CD4-positive, alpha-beta memory T cell (primary cell): ENCODE data around the gene FLT3LG. TPM values are rescaled to one million over a fixed set of nuclear protein-coding genes. Genes with fewer than 3 reads are reported as not detected.

Experiments
- CTCF ChIA-PET: fragments of 350-600 bp; sonication (Branson Sonifier 250); formaldehyde crosslinking; loops from one replicate; lab custom pipeline; 2021; ENCODE audit warnings: inconsistent platforms; ENCODE audit not compliant: partially characterized antibody; lab: Charles Lee
- POLR2A ChIA-PET: fragments of 350-600 bp; sonication (Branson Sonifier 250); formaldehyde crosslinking; loops from one replicate; lab custom pipeline; 2021; ENCODE audit not compliant: partially characterized antibody; lab: Charles Lee
- DNase-seq, 5 donors: peaks; one replicate each; pipeline versions ENCODE4 v3.0.0 to v3.0.0-alpha.2; 2020 to 2022; ENCODE audit warnings: mixed read lengths in 1 of 5
- H3K27ac ChIP-seq: one replicate; pipeline ENCODE4 v1.7.0; 2013; ENCODE audit warnings: low read depth, low read length
- H3K27me3 ChIP-seq: 2 replicates; pipeline ENCODE4 v1.7.0; 2013; ENCODE audit warnings: mild to moderate bottlenecking, low read length, moderate library complexity; ENCODE audit not compliant: insufficient read depth
- H3K36me3 ChIP-seq: 2 replicates; pipeline ENCODE4 v1.7.0; 2013; ENCODE audit warnings: mild to moderate bottlenecking, low read length, moderate library complexity; ENCODE audit not compliant: insufficient read depth
- H3K4me1 ChIP-seq: 2 replicates; pipeline ENCODE4 v1.7.0; 2013; ENCODE audit warnings: mild to moderate bottlenecking, low read length, moderate library complexity; ENCODE audit not compliant: insufficient read depth
- H3K4me3 ChIP-seq, 2 donors: one replicate each; pipeline ENCODE4 v1.7.0; 2013; ENCODE audit warnings: low read length in 2 of 2, mild to moderate bottlenecking in 1 of 2
- H3K9me3 ChIP-seq, 2 donors: one replicate each; pipeline ENCODE4 v1.7.0; 2013; ENCODE audit warnings: low read length in 2 of 2, control low read depth in 1 of 2; ENCODE audit not compliant: control insufficient read depth in 1 of 2
- H3K27ac Mint-ChIP-seq, 7 donors: one replicate each; pipeline ENCODE4 v1.8.0; 2020 to 2021; ENCODE audit warnings: mixed read lengths in 7 of 7, mild to moderate bottlenecking in 6 of 7, inconsistent platforms in 3 of 7, moderate library complexity in 3 of 7
- H3K27me3 Mint-ChIP-seq, 2 donors: one replicate each; pipeline ENCODE4 v1.8.0; 2020 to 2021; ENCODE audit warnings: mixed read lengths in 2 of 2
- H3K36me3 Mint-ChIP-seq, 2 donors: one replicate each; pipeline ENCODE4 v1.8.0; 2020 to 2021; ENCODE audit warnings: mixed read lengths in 2 of 2, inconsistent platforms in 1 of 2, mild to moderate bottlenecking in 1 of 2
- H3K4me1 Mint-ChIP-seq, 4 donors: one replicate each; pipeline ENCODE4 v1.8.0; 2020 to 2021; ENCODE audit warnings: mixed read lengths in 4 of 4, mild to moderate bottlenecking in 1 of 4
- H3K4me3 Mint-ChIP-seq, 8 donors: one replicate each; pipeline ENCODE4 v1.8.0; 2020 to 2021; ENCODE audit warnings: mixed read lengths in 8 of 8, mild to moderate bottlenecking in 7 of 8, moderate library complexity in 6 of 8, inconsistent platforms in 3 of 8
- H3K9me3 Mint-ChIP-seq, 8 donors: one replicate each; pipeline ENCODE4 v1.8.0; 2020 to 2021; ENCODE audit warnings: mixed read lengths in 8 of 8, mild to moderate bottlenecking in 5 of 8, inconsistent platforms in 3 of 8, moderate library complexity in 1 of 8
- intact Hi-C: fragments of 100-400 bp; cut with micrococcal nuclease; formaldehyde crosslinking; loops from one replicate; pipeline ENCODE4 v1.15.1; 2023
- polyA plus RNA-seq, 2 donors: library from polyadenylated mRNA; unstranded; fragments of 300-500 nt; fragmentation: Illumina TruSeq; gene quantifications; one replicate each; pipeline ENCODE4 v1.2.3, GENCODE V29; 2021
- total RNA-seq, 2 experiments: library from RNA; stranded (reverse); gene quantifications; one replicate each; pipeline ENCODE4 v1.2.3, GENCODE V29; 2021

Gene FLT3LG
- total and polyA plus RNA-seq, 4 experiments from 2014 or later, result 114 to 252 (median 130) TPM

DNA sequence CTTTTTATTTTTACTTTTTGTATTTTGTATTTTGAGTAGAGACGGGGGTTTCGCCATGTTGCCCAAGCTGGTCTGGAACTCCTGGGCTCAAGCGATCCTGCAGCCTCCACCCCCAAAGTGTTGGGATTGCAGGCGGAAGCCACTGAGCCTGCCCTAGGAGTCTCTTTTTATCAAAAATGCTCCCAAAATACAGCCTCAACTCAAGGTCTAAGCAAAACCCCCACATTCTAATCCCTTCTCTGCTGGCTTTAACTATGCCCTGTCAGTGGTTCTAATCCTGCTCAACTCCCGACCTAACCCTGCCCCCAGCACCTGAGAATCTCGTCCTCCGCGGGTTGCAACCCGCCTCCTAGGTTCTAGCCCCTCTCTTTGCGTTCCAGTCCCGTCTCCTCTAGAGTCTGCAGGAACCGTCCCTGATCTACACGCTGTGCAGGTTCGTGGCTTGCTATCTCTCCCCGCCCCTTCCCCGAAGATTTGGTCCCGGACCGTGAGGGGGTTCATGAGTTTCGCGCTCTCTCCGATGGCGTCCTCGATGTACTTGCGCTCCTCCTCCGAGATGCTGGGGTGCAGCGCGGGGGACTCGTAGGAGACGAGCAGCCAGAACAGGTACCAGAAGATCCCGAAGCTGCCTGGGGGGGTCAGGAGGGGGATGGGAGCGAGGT is 40.6 kb upstream of the FLT3LG start:
- peaks cover 0 to 5% (median 0%) of the 10 kb centered on the region in 8 donors for H3K9me3 Mint-ChIP-seq
- Histone ChIP-seq H3K9me3 (no peaks in the 10 kb centered on the region), H3K36me3 (no peaks in the 10 kb centered on the region), H3K4me1 (peaks cover 32% of the 10 kb centered on the region), H3K4me3 (no peak overlapping the region), H3K27ac (no peak overlapping the region), H3K27me3 (peaks cover 57% of the 10 kb centered on the region)
- peak overlapping the region in 2 of 7 donors; percentile 48 to 55 for H3K27ac Mint-ChIP-seq
- intact Hi-C loops, result no loop called here
- DNase-seq, result no peak
- peak overlapping the region in 6 of 8 donors; percentile 2 to 75 (median 35) for H3K4me3 Mint-ChIP-seq
- peaks cover 2 to 8% of the 10 kb centered on the region in 2 donors for H3K36me3 Mint-ChIP-seq
- POLR2A ChIA-PET, result no interaction called here
- peaks cover 67 to 70% of the 10 kb centered on the region in 2 donors for H3K27me3 Mint-ChIP-seq
- H3K4me1 Mint-ChIP-seq, result peaks cover 18 to 59% (median 31%) of the 10 kb centered on the region in 4 donors
- CTCF ChIA-PET, result interaction anchor here (0.7 to 2.0 kb wide), 2 partner anchors 19 to 41 kb away, joined by 3 to 9 read pairs; no protein-coding TSS in a partner anchor

DNA sequence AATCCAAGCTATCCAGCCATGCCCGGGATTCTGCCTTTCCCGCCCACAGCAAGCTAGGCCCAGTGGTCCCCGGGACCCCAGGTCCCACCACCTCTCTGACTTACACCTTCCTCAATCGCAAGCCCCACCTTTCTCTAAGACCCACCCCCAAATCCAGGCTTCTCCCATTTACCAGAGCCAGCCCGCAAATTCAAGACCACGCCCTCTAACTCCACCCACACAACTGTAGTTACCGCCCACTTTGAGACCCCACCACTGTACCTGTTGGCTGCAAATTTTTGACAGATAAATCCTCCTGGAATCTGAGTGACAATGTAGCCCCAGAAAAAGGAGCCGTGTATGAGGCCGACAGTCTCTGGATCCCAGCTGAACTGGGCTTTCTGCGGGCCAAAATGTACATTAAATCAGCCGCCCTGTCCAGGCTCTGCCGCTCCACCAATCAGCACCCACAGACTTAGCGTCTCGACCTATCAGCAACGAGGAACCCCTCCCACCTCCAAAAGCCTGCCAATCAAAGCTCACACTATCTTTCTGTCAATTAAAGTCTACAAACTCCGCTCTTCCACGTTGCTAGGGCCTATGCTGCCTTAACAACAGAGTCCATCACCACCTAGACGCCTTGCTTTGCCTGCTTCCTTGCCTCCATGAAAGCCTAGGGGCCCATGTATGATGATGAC is 39.0 kb upstream of the FLT3LG start:
- Mint-ChIP-seq H3K9me3 (peaks cover 0 to 5% (median 0%) of the 10 kb centered on the region in 8 donors), H3K36me3 (peaks cover 2 to 3% of the 10 kb centered on the region in 2 donors), H3K27me3 (peaks cover 72 to 73% of the 10 kb centered on the region in 2 donors), H3K4me1 (peaks cover 15 to 51% (median 26%) of the 10 kb centered on the region in 4 donors), H3K4me3 (peak overlapping the region in 1 of 8 donors; percentile 32), H3K27ac (peak overlapping the region in 1 of 7 donors; percentile 33)
- Histone ChIP-seq H3K4me1 (peaks cover 28% of the 10 kb centered on the region), H3K4me3 (no peak overlapping the region), H3K27ac (no peak overlapping the region), H3K9me3 (no peaks in the 10 kb centered on the region), H3K36me3 (no peaks in the 10 kb centered on the region), H3K27me3 (peaks cover 68% of the 10 kb centered on the region)
- POLR2A ChIA-PET, result interaction anchor here (0.7 to 1.6 kb wide), 2 partner anchors 10 to 40 kb away, joined by 3 read pairs; no protein-coding TSS in a partner anchor
- DNase-seq, result no peak
- intact Hi-C loops, result no loop called here
- CTCF ChIA-PET, result interaction anchor here (2.0 kb wide), 1 partner anchor 43 kb away, joined by 9 read pairs; no protein-coding TSS in a partner anchor

DNA sequence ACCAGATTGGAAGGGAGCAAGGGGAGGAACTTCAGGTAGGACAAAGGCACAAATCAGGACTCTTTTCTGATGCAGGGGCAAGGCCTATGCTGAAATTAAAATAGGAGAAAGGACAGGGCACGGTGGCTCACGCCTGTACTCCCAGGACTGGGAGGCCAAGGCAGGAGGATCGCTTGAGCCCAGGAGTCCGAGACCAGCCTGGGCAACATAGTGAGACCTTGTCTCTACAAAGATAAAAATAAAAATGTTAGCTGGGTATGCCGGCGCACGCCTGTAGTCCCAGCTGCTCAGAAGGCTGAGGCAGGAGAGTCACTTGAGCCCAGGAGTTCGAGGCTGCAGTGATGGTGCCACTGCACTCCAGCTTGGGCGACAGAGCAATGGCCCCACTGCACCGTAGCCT is 38.3 kb upstream of the FLT3LG start:
- intact Hi-C loops, result no loop called here
- Mint-ChIP-seq H3K9me3 (peaks cover 0 to 5% (median 0%) of the 10 kb centered on the region in 8 donors), H3K36me3 (peaks cover 2 to 3% of the 10 kb centered on the region in 2 donors), H3K27ac (peak overlapping the region in 1 of 7 donors; percentile 33), H3K27me3 (peaks cover 71 to 74% of the 10 kb centered on the region in 2 donors), H3K4me1 (peaks cover 14 to 51% (median 26%) of the 10 kb centered on the region in 4 donors), H3K4me3 (no peak overlapping the region)
- Histone ChIP-seq H3K9me3 (no peaks in the 10 kb centered on the region), H3K27me3 (peaks cover 72% of the 10 kb centered on the region), H3K27ac (no peak overlapping the region), H3K36me3 (no peaks in the 10 kb centered on the region), H3K4me3 (no peak overlapping the region), H3K4me1 (peaks cover 29% of the 10 kb centered on the region)
- CTCF ChIA-PET, result no interaction called here
- no peak for DNase-seq
- POLR2A ChIA-PET, result interaction anchor here (0.6 to 1.6 kb wide), 8 partner anchors 9 to 60 kb away, joined by 3 to 4 read pairs (median 3); partner anchors contain the start of gene PIH1D1

DNA sequence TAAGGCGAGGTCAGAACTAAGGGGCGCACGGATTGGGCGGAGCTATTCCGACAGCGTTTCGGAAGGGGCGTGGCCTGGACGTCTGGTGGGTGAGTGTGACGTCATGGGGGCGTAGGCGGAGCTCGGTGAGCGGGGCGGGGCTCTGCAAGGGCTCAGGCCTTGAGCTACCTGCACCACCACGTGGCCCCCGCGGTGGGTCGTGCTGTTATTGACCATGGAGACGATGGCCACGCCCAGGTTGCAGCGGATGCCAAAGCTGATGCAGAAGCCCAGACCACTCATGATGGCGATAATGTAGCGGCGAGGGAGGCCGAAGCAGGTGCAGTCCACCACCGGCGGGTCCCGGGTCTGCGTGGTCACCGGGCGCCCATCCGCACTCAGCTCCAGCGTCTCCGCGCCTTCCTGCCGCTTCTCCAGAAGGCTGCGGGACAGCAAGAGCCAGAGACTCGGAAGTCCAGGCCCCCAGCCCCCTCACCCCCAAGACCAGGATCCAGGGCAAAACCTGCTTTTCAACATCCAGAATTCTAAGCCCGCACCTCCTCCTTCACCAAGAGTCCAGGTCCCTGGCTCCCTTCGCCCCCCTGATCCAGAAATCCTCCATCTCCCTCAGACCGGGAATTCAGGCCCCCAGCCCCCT is 37.5 kb upstream of the FLT3LG start:
- no peak overlapping the region for H3K27ac ChIP-seq
- no peaks in the 10 kb centered on the region for H3K36me3 ChIP-seq
- H3K4me1 ChIP-seq, result peaks cover 35% of the 10 kb centered on the region
- DNase-seq, result peak in 2 of 5 donors; percentile 48 to 68
- CTCF ChIA-PET, result interaction anchor here (1.3 kb wide), 1 partner anchor 14 kb away, joined by 3 read pairs; no protein-coding TSS in a partner anchor
- Mint-ChIP-seq H3K4me1 (peaks cover 16 to 52% (median 26%) of the 10 kb centered on the region in 4 donors), H3K36me3 (peaks cover 2 to 3% of the 10 kb centered on the region in 2 donors), H3K27ac (peak overlapping the region in 2 of 7 donors; percentile 13 to 33), H3K4me3 (peak overlapping the region in 3 of 8 donors; percentile 1 to 33 (median 24)), H3K9me3 (peaks cover 0 to 5% (median 0%) of the 10 kb centered on the region in 8 donors), H3K27me3 (peaks cover 71 to 74% of the 10 kb centered on the region in 2 donors)
- H3K4me3 ChIP-seq, result no peak overlapping the region
- POLR2A ChIA-PET, result interaction anchor here (0.6 to 1.3 kb wide), 6 partner anchors 12 to 59 kb away, joined by 3 to 4 read pairs (median 3); partner anchors contain the start of gene PIH1D1
- peaks cover 68% of the 10 kb centered on the region for H3K27me3 ChIP-seq
- intact Hi-C loops, result no loop called here
- no peaks in the 10 kb centered on the region for H3K9me3 ChIP-seq

DNA sequence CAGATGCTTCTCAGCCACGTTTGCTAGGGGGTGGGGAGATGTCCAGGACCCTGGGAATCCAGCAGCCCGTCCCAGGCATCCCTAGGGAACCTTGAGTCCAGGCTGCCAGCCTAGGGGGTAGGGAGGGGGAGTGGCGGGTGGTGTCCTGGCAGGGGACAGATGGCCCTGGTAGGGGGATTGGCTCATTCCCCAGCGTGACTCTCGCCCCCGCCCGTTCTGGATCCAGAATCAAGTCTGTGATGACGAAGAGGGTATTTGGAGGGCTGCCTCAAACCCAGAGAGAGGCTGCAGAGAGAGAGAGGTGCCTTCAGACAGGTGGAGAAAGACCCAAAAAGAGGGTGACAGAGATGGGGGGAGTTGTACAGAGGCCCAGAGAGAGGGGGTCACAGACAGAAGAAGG is 36.8 kb upstream of the FLT3LG start:
- Mint-ChIP-seq H3K4me1 (peaks cover 20 to 54% (median 30%) of the 10 kb centered on the region in 4 donors), H3K27ac (no peak overlapping the region), H3K9me3 (peaks cover 0 to 5% (median 0%) of the 10 kb centered on the region in 8 donors), H3K4me3 (no peak overlapping the region), H3K36me3 (peaks cover 2 to 3% of the 10 kb centered on the region in 2 donors), H3K27me3 (peaks cover 74 to 77% of the 10 kb centered on the region in 2 donors)
- peaks cover 38% of the 10 kb centered on the region for H3K4me1 ChIP-seq
- POLR2A ChIA-PET, result no interaction called here
- peaks cover 70% of the 10 kb centered on the region for H3K27me3 ChIP-seq
- intact Hi-C loops, result no loop called here
- H3K36me3 ChIP-seq, result no peaks in the 10 kb centered on the region
- no peak overlapping the region for H3K4me3 ChIP-seq
- no peak overlapping the region for H3K27ac ChIP-seq
- H3K9me3 ChIP-seq, result no peaks in the 10 kb centered on the region
- no peak for DNase-seq
- CTCF ChIA-PET, result interaction anchor here (1.3 kb wide), 1 partner anchor 15 kb away, joined by 3 read pairs; no protein-coding TSS in a partner anchor

DNA sequence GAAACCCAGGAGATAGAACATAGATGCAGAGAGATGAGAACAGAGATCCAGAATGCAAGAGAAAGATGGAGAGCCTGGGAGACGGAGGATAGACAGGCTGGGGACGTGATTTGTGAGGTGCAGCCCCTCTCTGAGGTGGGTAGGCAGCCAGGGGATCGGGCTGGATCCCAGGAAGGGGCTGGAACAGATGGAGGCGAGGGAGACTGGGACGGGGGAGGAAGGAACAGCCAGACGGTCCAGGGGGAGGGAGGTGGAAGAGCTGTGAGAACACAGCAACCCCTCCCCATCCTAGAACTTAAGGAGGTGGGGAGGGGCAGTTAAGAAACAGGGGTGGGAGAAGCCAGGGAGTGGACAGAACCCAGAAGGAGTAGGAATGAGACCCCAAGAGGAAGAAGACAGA is 35.8 kb upstream of the FLT3LG start:
- no peak overlapping the region for H3K27ac ChIP-seq
- H3K4me1 ChIP-seq, result peaks cover 39% of the 10 kb centered on the region
- H3K27me3 ChIP-seq, result peaks cover 63% of the 10 kb centered on the region
- H3K4me3 ChIP-seq, result no peak overlapping the region
- DNase-seq, result no peak
- peaks cover 2% of the 10 kb centered on the region in 2 donors for H3K36me3 Mint-ChIP-seq
- H3K9me3 ChIP-seq, result no peaks in the 10 kb centered on the region
- H3K27me3 Mint-ChIP-seq, result peaks cover 73 to 74% of the 10 kb centered on the region in 2 donors
- peaks cover 21 to 54% (median 30%) of the 10 kb centered on the region in 4 donors for H3K4me1 Mint-ChIP-seq
- intact Hi-C loops, result no loop called here
- peaks cover 0 to 3% (median 0%) of the 10 kb centered on the region in 8 donors for H3K9me3 Mint-ChIP-seq
- no peaks in the 10 kb centered on the region for H3K36me3 ChIP-seq
- peak overlapping the region in 1 of 7 donors; percentile 79 for H3K27ac Mint-ChIP-seq
- ChIA-PET POLR2A (interaction anchor here (1.6 kb wide), 1 partner anchor 32 kb away, joined by 3 read pairs; no protein-coding TSS in a partner anchor), CTCF (no interaction called here)
- peak overlapping the region in 1 of 8 donors; percentile 1 for H3K4me3 Mint-ChIP-seq
